Measurements from ENCODE around the gene CROCC2.

CROCC2 gene

DNA sequence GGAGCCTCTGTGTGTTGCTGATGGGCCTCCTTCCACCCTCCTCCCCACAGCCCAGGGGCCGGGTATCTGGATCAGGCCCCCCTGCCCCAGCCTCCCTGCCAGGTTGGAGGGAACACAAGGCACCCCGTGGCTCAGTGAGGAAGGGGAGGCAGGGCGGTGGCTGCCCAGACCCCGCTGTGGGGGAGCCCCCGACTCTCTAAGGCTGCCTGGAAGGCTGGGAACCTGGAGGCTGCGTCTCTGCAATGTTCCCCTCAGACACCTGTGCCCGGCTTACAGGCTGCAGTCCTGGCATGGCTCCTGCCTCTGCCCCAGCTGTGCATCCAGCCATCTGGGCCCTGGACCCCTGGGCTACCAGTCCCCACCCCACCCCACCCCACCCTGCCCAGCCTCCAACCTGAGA is 9.7 kb upstream of the CROCC2 start:
- no peak for DNase-seq (ENCODE audit: low read depth)
- no peak for TF ChIP-seq CTCF (IDR thresholded peaks at IDR 0.05; ENCODE audit: low read depth, low read length, missing control alignments)
- no peak overlapping the region for H3K4me3 ChIP-seq (ENCODE audit: low read depth, low read length)
- in situ Hi-C loops (cut with HindIII; ENCODE audit: low sequenced_read_pairs), result no loop called here

- TF ChIP-seq CTCF (IDR thresholded peaks at IDR 0.05; ENCODE audit: low read depth, low read length, missing control alignments), result no peak
- H3K4me3 ChIP-seq (ENCODE audit: low read depth, low read length), result no peak overlapping the region
- no peak for DNase-seq (ENCODE audit: low read depth)
- in situ Hi-C loops (cut with HindIII; ENCODE audit: low sequenced_read_pairs), result no loop called here
Observed at GRCh38 chr2:240896871-240897692, 9.1 kb upstream of the CROCC2 start.

- in situ Hi-C loops (cut with HindIII; ENCODE audit: low sequenced_read_pairs), result no loop called here
- H3K4me3 ChIP-seq (ENCODE audit: low read depth, low read length), result no peak overlapping the region
- no peak for TF ChIP-seq CTCF (IDR thresholded peaks at IDR 0.05; ENCODE audit: low read depth, low read length, missing control alignments)
- no peak for DNase-seq (ENCODE audit: low read depth)
Observed at GRCh38 chr2:240898108-240898730, 7.9 kb upstream of the CROCC2 start.

DNA sequence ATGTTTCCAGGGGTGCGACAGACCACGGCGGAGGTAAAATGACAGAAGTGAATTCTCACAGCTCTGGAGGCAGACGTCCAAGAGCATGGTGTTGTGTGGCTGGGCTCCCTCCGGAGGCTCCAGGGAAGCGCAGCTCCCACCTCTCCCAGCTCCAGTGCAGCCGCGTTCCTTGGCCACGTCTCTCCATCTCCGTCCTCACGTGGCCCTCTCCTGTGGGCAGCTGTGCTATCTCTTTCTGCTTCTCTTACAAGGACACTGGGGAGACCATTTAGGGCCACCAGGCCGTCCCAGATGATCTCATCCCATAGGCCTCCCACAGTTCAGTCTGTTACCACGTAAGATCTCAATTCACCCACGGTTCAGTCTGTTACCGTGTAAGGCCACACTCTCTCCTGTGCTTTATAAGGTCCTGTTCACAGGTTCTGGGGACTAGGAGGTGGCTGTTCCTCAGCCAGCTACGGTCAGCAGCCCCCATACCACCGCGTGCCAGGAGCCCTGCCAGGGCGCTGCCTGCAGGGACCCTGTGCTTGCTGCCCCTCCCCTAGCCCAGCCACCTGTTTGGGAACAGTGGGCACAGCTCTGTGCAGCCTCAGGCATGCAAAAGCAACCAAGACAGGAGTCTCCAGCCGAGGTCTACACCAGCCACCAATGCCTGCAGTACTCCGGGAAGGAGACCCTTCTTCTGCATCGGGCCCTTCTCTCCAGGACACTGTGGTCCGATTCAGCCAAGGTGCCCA is 7.2 kb upstream of the CROCC2 start:
- no peak for DNase-seq (ENCODE audit: low read depth)
- in situ Hi-C loops (cut with HindIII; ENCODE audit: low sequenced_read_pairs), result no loop called here
- no peak for TF ChIP-seq CTCF (IDR thresholded peaks at IDR 0.05; ENCODE audit: low read depth, low read length, missing control alignments)
- H3K4me3 ChIP-seq (ENCODE audit: low read depth, low read length), result no peak overlapping the region

DNA sequence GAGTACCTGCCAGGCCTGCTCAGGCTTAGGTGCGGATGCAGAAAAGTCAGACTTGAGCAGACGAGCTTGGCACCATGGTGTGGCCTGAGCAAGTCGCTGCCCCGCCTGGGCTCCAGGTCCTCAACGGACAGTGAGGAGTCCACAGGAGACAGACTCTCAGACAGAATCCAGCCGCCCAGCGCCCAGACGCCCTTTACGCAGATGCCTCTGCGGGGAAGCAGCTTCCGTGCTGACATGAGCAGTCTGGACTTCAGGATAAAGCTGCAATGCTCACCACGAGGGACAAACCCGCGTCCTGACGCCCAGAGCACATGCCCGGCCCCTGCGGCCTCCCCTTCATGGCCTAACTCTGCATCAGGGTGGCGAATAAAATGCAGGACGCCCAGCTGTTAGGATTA is 6.7 kb upstream of the CROCC2 start:
- no peak for DNase-seq (ENCODE audit: low read depth)
- H3K4me3 ChIP-seq (ENCODE audit: low read depth, low read length), result no peak overlapping the region
- TF ChIP-seq CTCF (IDR thresholded peaks at IDR 0.05; ENCODE audit: low read depth, low read length, missing control alignments), result no peak
- in situ Hi-C loops (cut with HindIII; ENCODE audit: low sequenced_read_pairs), result no loop called here

DNA sequence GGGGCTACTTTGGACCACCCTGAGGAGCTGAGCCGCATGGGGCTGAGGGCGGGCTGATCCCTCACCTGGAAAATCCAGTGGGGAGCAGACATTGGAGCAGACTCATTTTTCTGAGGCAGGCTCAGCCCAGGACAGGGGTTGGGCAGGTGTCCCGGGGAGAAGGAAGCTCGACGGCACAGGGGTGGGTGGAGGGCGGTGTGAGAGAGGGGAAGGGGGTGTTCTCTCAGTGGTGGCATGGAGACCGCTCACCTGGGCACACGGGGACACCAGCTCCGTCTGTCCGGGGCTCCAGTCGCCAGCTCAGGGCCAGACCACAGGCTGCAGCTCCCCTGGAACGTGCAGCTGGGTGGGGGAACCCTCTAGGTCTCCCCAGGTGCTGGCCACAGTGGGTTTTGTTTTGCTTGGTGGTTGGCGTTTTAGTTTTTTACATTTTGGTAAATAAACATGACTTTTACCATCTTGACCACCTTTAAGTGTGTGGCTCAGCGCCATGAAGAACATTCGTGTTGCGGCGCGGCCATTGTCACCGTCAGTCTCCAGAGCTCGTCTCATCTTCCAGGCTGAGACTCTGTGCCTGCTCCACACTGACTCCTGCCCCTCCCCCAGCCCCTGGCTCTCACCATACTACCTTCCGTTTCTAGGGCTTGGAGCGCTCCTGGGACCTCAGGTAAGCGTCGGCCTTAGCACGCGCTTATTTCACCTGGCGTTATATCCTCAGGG is 5.8 kb upstream of the CROCC2 start:
- no peak overlapping the region for H3K4me3 ChIP-seq (ENCODE audit: low read depth, low read length)
- DNase-seq (ENCODE audit: low read depth), result no peak
- TF ChIP-seq CTCF (IDR thresholded peaks at IDR 0.05; ENCODE audit: low read depth, low read length, missing control alignments), result no peak
- in situ Hi-C loops (cut with HindIII; ENCODE audit: low sequenced_read_pairs), result no loop called here

Data from astrocyte of the cerebellum (primary cell).